NCI-H2107 treated with DMSO at 0.1 percent for 48 hours (cell line): ENCODE results near the gene NQO2.

Experiments
- DNase-seq: peaks from one replicate; lab custom pipeline; 2025; ENCODE audit not compliant: unreplicated experiment; lab: John Stamatoyannopoulos, UW

Gene NQO2, protein sequence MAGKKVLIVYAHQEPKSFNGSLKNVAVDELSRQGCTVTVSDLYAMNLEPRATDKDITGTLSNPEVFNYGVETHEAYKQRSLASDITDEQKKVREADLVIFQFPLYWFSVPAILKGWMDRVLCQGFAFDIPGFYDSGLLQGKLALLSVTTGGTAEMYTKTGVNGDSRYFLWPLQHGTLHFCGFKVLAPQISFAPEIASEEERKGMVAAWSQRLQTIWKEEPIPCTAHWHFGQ

DNA sequence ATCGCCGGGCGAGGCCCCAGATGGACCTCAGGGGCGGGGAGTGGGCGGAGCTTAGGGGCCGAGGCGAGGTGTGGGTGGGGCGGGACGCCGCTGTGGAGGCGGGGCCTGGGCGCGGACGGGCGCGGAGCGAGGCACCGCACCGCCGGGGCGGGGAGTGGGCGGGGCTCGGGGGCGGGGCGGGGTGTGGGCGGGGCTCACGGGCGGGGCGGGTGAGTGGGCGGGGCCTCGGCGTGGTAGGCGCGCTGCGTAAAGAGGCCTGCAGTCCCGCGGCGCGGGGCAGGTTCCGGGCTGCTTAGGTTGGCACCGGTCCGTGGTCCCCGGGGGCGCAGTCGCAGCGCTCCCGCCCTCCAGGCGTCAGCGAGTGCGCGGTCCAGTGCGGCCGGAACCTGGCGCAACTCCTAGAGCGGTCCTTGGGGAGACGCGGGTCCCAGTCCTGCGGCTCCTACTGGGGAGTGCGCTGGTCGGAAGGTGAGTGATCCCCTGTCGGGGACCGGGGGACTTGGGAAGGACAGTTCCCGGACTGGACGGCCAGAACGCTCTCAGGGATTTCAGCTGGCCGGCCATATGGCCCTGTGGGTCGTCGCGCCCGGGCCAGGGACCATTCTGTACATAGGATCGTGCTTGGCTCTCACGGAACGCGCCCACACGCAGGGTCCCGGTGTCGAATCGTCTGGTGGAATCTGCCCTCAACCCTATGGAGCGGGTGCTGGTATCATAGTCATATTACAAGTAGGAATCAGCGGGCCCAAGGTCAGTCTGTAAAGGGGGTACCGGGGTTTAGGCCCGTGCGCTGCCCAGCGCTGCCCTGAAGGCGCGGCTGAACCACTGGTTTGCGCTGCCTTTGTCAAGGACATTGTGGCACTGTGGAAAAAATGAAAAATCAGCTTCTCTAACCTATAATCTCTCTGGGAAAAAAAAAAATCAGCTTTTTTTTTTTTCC is at the start of gene NQO2:
TSS of gene NQO2 (plus strand) at position 277 of the 940 bp plus-strand sequence. CDS start 6,659 bp downstream, outside the sequence.
- no peak for DNase-seq

DNA sequence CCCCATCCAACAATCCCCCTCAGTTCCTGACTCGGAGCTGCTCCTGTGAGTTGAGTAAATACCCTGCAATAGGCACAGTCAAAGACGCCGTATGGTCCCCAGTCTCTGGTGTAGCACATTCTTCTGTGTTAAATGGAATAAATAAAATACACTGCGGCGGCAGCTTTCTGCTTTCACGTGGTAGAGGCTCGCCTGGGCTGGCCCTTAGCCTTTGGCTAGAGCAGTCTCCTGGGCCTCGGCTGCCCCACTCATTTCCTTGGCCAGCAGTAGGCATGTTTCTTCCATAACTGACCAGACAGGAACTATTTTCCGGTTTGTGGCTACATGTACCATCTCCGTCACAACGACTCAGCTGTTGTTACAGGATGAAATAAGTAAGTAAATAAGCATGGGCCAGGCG is 49.0 kb upstream of the NQO2 start:
- no peak for DNase-seq

DNA sequence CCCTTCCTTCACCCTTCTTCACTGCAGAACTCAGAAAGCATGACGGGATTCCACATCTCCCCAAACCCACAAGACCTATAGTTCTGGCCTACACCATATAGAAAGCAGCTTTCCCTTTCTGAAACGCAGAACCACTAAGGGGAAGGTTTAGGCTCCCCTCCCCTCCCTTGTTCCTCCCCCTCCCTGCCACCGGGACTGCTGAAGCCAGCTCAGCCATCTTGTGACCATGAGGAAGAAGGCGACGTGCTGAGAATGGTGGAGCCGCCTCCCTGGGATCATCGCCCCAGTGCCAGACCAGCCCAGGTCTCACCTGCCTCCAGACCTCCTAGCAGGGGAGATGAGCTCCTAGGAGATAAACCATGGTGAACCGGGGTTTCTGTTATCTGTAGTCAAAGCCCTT is 48.0 kb upstream of the NQO2 start:
- no peak for DNase-seq

GRCh38 chr6:2952557-2953095 is 47.1 kb upstream of the NQO2 start:
- DNase-seq = no peak

DNA sequence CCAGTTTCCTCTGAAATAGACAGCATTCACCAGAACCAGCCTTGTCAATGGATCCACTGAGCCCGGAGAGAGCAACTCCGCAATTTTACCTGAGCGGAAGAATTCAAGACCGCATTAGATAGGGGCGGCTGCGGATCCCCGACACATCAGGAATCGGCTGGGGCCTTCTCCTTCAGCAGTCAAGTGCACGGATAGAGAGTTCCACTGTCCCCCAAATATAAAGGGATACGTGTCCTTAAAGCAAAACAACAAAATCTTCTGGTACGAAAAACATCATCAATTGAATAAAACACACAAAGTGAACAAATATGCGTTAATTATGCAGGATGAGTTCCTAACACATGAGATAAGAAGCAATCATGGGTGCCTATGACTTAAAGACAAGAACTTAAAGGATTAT is 46.6 kb upstream of the NQO2 start:
- DNase-seq = no peak

DNA sequence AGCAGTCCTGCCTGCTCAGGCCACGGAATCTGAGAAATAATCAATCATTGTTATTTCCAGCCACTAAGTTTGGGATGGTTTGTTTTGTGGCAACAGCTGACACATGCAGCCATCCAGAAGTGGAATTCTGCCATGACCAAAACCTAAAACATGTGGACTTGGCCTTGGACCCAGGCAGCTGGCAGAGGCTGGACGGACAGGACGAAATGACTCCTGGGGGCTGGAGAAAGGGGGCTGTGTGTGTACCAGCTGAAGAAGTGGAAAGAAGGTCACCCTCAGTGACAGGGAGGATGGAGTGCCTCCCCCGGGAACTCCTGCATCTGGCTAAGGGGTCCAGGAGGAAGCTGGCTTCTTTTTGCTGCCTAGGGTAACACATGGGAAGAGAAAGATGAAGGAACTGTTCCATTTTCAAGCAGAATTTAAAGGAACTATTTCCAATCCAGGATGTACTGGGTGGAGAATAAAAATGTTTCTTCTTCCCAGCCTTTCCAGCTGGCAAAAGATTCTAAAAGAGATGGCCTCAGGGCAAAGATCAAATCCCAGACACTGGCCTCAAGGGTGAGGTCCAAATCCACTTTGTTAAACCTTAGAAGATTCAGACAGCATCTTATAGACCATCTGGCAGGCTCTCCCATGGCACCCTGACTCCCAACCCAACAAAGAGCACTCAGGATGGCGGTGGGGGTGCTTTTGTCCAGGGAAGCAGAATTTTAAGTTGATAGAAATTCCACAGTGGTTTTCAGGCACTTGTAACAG is 42.6 kb upstream of the NQO2 start:
- no peak for DNase-seq

DNA sequence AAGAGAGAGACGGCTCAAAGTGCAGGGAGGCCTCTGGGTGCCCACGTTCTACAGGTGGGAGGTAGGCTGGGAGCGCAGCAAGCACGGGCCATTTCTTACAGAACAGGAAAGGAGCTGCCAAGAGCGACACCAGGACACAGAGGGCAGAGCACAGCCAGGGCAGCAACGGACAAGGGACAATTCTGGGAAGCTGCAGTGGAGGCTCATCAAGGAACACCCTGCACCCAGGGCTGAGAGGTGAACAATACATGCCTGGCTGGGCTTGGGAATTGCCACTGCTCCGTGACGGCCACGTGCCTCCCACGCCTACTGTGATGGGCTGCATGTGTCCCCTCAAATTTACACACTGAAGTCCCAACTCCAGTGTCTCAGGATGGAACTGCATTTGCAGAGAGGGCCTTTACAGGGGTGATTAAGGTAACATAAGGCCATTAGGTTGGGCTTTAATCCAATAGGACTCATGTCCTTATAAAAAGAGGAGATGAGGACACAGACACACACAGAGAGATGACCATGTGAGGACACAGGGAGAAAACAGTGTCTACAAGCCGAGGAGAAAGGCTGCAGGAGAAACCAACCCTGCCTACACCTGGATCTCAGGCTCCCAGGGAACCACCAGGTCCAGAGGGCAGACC is 41.9 kb upstream of the NQO2 start:
- DNase-seq = no peak

GRCh38 chr6:2958331-2958711 is 41.4 kb upstream of the NQO2 start:
- DNase-seq = no peak

GRCh38 chr6:2958776-2959175 is 40.9 kb upstream of the NQO2 start:
- DNase-seq = no peak

GRCh38 chr6:2959909-2960719 is 39.6 kb upstream of the NQO2 start:
- DNase-seq = no peak

DNA sequence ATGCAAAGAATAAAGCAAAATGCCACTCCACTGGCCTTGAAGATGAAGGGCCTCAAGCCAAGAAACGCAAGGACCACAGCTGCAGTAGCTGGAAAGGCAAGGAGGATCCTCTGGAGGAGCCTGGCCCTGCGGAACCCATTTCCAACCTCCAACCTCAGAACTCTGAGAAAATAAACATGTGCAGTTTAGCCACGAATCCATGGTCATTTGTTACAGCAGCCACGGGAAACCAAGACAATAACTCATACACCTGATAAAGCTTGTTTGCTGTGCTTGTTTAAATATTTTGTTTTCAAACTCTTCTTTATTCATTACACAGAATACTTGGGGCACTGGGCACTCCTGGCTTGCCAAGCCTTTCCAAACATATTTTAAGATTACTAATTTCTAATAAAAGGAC is 38.8 kb upstream of the NQO2 start:
- no peak for DNase-seq

- DNase-seq = no peak
Observed at GRCh38 chr6:2961506-2961905, 38.2 kb upstream of the NQO2 start.

- no peak for DNase-seq
Observed at GRCh38 chr6:2962004-2962403, 37.7 kb upstream of the NQO2 start.

GRCh38 chr6:2962636-2963035 is 37.1 kb upstream of the NQO2 start:
- DNase-seq = no peak

DNA sequence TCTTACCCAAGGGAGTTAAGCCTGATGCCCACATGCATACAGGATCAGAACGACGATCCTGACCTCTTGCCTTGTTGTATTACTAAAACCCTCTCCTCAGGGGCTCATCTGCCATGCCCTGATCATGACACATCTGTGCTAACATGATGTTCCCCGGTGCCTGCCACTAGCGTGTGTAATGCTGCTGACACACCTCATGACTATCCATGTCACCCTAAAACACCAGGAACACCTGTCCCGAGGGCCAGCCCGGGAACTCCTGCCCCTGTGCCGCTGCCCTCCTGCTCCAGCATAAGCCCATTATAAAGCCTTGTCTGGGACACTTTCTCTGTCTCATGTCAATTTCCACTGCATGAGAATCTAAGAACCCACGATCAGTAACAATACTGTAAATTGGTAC is 35.9 kb upstream of the NQO2 start:
- DNase-seq = no peak

DNA sequence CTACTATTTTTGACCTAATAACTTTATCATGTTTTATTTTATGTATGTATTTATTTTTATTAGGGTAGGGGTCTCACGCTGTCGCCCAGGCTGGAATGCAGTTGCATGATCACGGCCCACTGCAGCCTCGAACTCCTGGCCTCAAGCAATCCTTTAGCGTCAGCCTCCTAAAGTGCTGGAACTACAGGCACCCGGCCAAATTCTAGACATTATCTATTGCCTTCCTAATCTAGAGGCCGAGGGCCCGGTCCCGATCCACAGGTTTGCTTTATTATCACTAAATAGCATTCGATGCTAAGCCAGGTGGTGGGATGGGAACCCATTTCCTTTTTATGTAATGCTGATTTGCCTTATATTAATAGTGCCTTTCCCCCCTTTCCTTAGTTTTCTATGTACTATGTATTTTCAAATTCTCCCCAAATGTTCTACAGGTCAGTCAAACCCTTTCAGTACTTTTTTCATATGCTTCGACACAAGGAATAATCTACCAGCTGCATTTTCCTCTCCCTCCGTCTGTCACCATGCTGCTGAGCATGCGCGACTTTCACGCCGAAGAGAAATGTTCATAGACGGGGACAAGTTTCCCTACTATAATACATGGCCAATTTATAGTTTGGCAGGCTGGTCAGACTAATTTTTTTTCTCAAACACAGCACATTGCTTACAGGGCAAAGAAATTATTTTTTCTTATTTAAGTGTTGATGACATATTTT is 34.7 kb upstream of the NQO2 start:
- no peak for DNase-seq

GRCh38 chr6:2966347-2966746 is 33.3 kb upstream of the NQO2 start:
- peak; percentile 24 for DNase-seq

DNA sequence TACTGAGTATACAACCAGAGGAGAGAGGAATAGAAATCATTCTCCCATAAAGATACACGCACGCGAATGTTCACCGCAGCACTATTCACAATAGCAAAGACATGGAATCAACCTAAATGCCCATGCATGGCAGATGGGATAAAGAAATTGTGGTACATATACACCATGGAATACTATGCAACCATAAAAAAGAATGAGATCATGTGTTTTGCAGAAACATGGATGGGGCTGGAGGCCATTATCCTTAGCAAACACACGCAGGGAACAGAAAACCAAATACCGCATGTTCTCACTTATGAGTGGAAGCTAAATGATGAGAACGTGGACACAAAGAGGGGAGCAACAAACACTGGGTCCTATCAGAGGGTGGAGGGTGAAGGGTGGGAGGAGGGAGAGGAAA is 31.8 kb upstream of the NQO2 start:
- DNase-seq = no peak

GRCh38 chr6:2968600-2969135 is 31.0 kb upstream of the NQO2 start:
- no peak for DNase-seq
